HUES48 (cell line): ENCODE measurements around the gene PNMA8B.
A peak's percentile ranks its signal among the peaks of the same experiment; 100 is the strongest.

ENCODE experiments used
- H3K27ac ChIP-seq: one replicate; pipeline ENCODE4 v1.7.0; 2013; ENCODE audit warnings: low read depth, low read length, inconsistent platforms
- H3K27me3 ChIP-seq: 2 replicates; pipeline ENCODE4 v1.6.1; 2013; ENCODE audit warnings: mild to moderate bottlenecking, low read length; ENCODE audit not compliant: control insufficient read depth, insufficient read depth
- H3K36me3 ChIP-seq: 2 replicates; pipeline ENCODE4 v1.6.1; 2013; ENCODE audit warnings: low read length; ENCODE audit not compliant: control insufficient read depth, insufficient read depth
- H3K4me1 ChIP-seq: 2 replicates; pipeline ENCODE4 v1.6.1; 2013; ENCODE audit warnings: mild to moderate bottlenecking, low read length; ENCODE audit not compliant: control insufficient read depth, insufficient read depth
- H3K4me3 ChIP-seq: 2 replicates; pipeline ENCODE4 v1.5.1; 2013; ENCODE audit warnings: mild to moderate bottlenecking, low read depth, low read length
- H3K9ac ChIP-seq: 2 replicates; pipeline ENCODE4 v1.6.1; 2013; ENCODE audit warnings: mild to moderate bottlenecking, low read depth, low read length, moderate library complexity
- H3K9me3 ChIP-seq: 2 replicates; pipeline ENCODE4 v1.6.1; 2013; ENCODE audit warnings: low read length; ENCODE audit not compliant: control insufficient read depth, insufficient read depth

The PNMA8B gene

GRCh38 chr19:46495786-46496099 is at the start of gene PNMA8B:
PNMA8B (minus strand) TSS chr19:46495867; CDS start chr19:46495465, 402 bp downstream.
- no peaks in the 10 kb centered on the region for H3K9me3 ChIP-seq
- H3K9ac ChIP-seq = no peak within 1 kb of the TSS
- H3K36me3 ChIP-seq = no peaks in the 10 kb centered on the region
- H3K4me3 ChIP-seq = peak within 1 kb of the TSS; percentile 65
- no peak within 1 kb of the TSS for H3K27ac ChIP-seq
- H3K4me1 ChIP-seq = peaks cover 10% of the 10 kb centered on the region; the same call in 1 of the 2 replicates
- peaks cover 47% of the 10 kb centered on the region for H3K27me3 ChIP-seq

- Histone ChIP-seq H3K36me3 (no peaks in the 10 kb centered on the region), H3K4me3 (no peak overlapping the region), H3K27ac (no peak overlapping the region), H3K27me3 (no peaks in the 10 kb centered on the region), H3K4me1 (peaks cover 7% of the 10 kb centered on the region), H3K9ac (no peak overlapping the region), H3K9me3 (no peaks in the 10 kb centered on the region)
Observed at GRCh38 chr19:46544651-46545050, 49.0 kb upstream of the PNMA8B start.

GRCh38 chr19:46542428-46543230 is 47.0 kb upstream of the PNMA8B start:
- Histone ChIP-seq H3K27me3 (no peaks in the 10 kb centered on the region), H3K36me3 (no peaks in the 10 kb centered on the region), H3K4me1 (peaks cover 7% of the 10 kb centered on the region), H3K9me3 (no peaks in the 10 kb centered on the region), H3K27ac (no peak overlapping the region), H3K9ac (no peak overlapping the region), H3K4me3 (no peak overlapping the region)

- Histone ChIP-seq H3K36me3 (no peaks in the 10 kb centered on the region), H3K4me1 (no peaks in the 10 kb centered on the region), H3K4me3 (no peak overlapping the region), H3K27me3 (no peaks in the 10 kb centered on the region), H3K9me3 (no peaks in the 10 kb centered on the region), H3K9ac (no peak overlapping the region), H3K27ac (no peak overlapping the region)
Observed at GRCh38 chr19:46537136-46538097, 41.8 kb upstream of the PNMA8B start.

- Histone ChIP-seq H3K36me3 (no peaks in the 10 kb centered on the region), H3K9me3 (no peaks in the 10 kb centered on the region), H3K4me3 (no peak overlapping the region), H3K27me3 (no peaks in the 10 kb centered on the region), H3K9ac (no peak overlapping the region), H3K4me1 (no peaks in the 10 kb centered on the region), H3K27ac (no peak overlapping the region)
Observed at GRCh38 chr19:46536391-46536790, 40.7 kb upstream of the PNMA8B start.

- H3K36me3 ChIP-seq = no peaks in the 10 kb centered on the region
- peaks cover 17% of the 10 kb centered on the region for H3K4me1 ChIP-seq
- no peak overlapping the region for H3K9ac ChIP-seq
- no peaks in the 10 kb centered on the region for H3K27me3 ChIP-seq
- no peak overlapping the region for H3K4me3 ChIP-seq
- no peaks in the 10 kb centered on the region for H3K9me3 ChIP-seq
- H3K27ac ChIP-seq = no peak overlapping the region
Observed at GRCh38 chr19:46533621-46534081, 38.0 kb upstream of the PNMA8B start.

- H3K36me3 ChIP-seq = no peaks in the 10 kb centered on the region
- H3K4me1 ChIP-seq = peaks cover 20% of the 10 kb centered on the region
- H3K27me3 ChIP-seq = no peaks in the 10 kb centered on the region
- no peak overlapping the region for H3K27ac ChIP-seq
- no peaks in the 10 kb centered on the region for H3K9me3 ChIP-seq
- no peak overlapping the region for H3K9ac ChIP-seq
- no peak overlapping the region for H3K4me3 ChIP-seq
Observed at GRCh38 chr19:46533078-46533620, 37.5 kb upstream of the PNMA8B start.

- Histone ChIP-seq H3K36me3 (no peaks in the 10 kb centered on the region), H3K4me1 (peaks cover 20% of the 10 kb centered on the region), H3K27ac (no peak overlapping the region), H3K9me3 (no peaks in the 10 kb centered on the region), H3K9ac (no peak overlapping the region), H3K27me3 (no peaks in the 10 kb centered on the region), H3K4me3 (no peak overlapping the region)
Observed at GRCh38 chr19:46530636-46531035, 35.0 kb upstream of the PNMA8B start.

- peak overlapping the region; percentile 35; the same call in 1 of the 2 replicates for H3K4me3 ChIP-seq
- H3K9ac ChIP-seq = no peak overlapping the region
- H3K27ac ChIP-seq = no peak overlapping the region
Observed at GRCh38 chr19:46529622-46530451, 34.2 kb upstream of the PNMA8B start.

More at GRCh38 chr19:46529622-46530451, 34.2 kb upstream of the PNMA8B start:
- Histone ChIP-seq H3K4me1 (peaks cover 20% of the 10 kb centered on the region), H3K36me3 (no peaks in the 10 kb centered on the region), H3K9me3 (no peaks in the 10 kb centered on the region), H3K27me3 (no peaks in the 10 kb centered on the region)
